Spleen (tissue), 11 donors: ENCODE measurements around the gene PSMD1. TPM values are rescaled to one million over a fixed set of nuclear protein-coding genes. Genes with fewer than 3 reads are reported as not detected.

Experiments
- DNase-seq: peaks from one replicate; pipeline ENCODE4 v3.0.0-alpha.2; 2020
- H3K27ac ChIP-seq, 8 donors: fragments of 200-600 bp; sonication (generic) in 7 of 8; 1 replicate in 4 of 8; 2 replicates in 4 of 8; pipeline versions ENCODE4 v1.5.0 to v1.8.0; 2016 to 2021; ENCODE audit warnings: inconsistent platforms in 4 of 8, mild to moderate bottlenecking in 4 of 8, moderate library complexity in 1 of 8
- H3K27me3 ChIP-seq, 7 donors: fragments of 200-600 bp; sonication (generic) in 6 of 7; replicated peaks in 1 of 7; 1 replicate in 4 of 7; 2 replicates in 3 of 7; pipeline versions ENCODE4 v1.5.0 to v1.8.0; 2016 to 2021; ENCODE audit warnings: inconsistent platforms in 3 of 7, mild to moderate bottlenecking in 1 of 7
- H3K36me3 ChIP-seq, 6 donors: fragments of 200-600 bp; sonication (generic) in 5 of 6; 1 replicate in 4 of 6; 2 replicates in 2 of 6; pipeline versions ENCODE4 v1.5.0 to v1.8.0; 2016 to 2021; ENCODE audit warnings: inconsistent platforms in 2 of 6
- H3K4me1 ChIP-seq, 6 donors: fragments of 200-600 bp; sonication (generic) in 5 of 6; 1 replicate in 3 of 6; 2 replicates in 3 of 6; pipeline versions ENCODE4 v1.5.0 to v1.8.0; 2016 to 2021; ENCODE audit warnings: inconsistent platforms in 3 of 6
- H3K4me3 ChIP-seq, 8 donors: fragments of 200-600 bp; sonication (generic) in 7 of 8; 1 replicate in 4 of 8; 2 replicates in 4 of 8; pipeline versions ENCODE4 v1.5.0 to v1.8.0; 2016 to 2021; ENCODE audit warnings: inconsistent platforms in 4 of 8, mild to moderate bottlenecking in 4 of 8, moderate library complexity in 2 of 8
- H3K9me3 ChIP-seq, 8 donors: fragments of 200-600 bp; sonication (generic) in 7 of 8; 1 replicate in 4 of 8; 2 replicates in 4 of 8; pipeline versions ENCODE4 v1.5.0 to v1.8.0; 2016 to 2021; ENCODE audit warnings: inconsistent platforms in 4 of 8
- CTCF ChIP-seq, 11 experiments: fragments of 200-600 bp in 7 of 11; fragments of 450-650 bp in 4 of 11; sonication (generic) in 4 of 11; IDR thresholded peaks in 8 of 11; conservative IDR thresholded peaks in 3 of 11; 1 replicate in 7 of 11; 2 replicates in 4 of 11; pipeline versions ENCODE4 v1.4.0 to v1.8.0; 2016 to 2021; ENCODE audit warnings: antibody characterized with exemption in 11 of 11, inconsistent platforms in 4 of 11, mild to moderate bottlenecking in 1 of 11
- POLR2A ChIP-seq, 3 donors: fragments of 450-650 bp; IDR thresholded peaks; one replicate each; pipeline ENCODE4 v1.5.1; 2017; ENCODE audit warnings: antibody characterized with exemption in 3 of 3, mild to moderate bottlenecking in 1 of 3
- POLR2AphosphoS5 ChIP-seq, 3 donors: sonication (generic); formaldehyde crosslinking; IDR thresholded peaks; one replicate each; pipeline ENCODE4 v1.5.1; 2017; ENCODE audit warnings: antibody characterized with exemption in 3 of 3
- WGBS, 5 donors: extraction: QIAGEN DNeasy Blood & Tissue Kit in 3 of 5; methylation state at CpG; one replicate each; pipeline versions ENCODE4 v1.1.5 to v1.1.7; 2013 to 2018; 5-methylcytosine and 5-hydroxymethylcytosine counted together
- intact Hi-C: fragments of 100-400 bp; cut with DNase I; formaldehyde crosslinking; loops from one replicate; pipeline ENCODE4 v1.15.0; 2023; ENCODE audit warnings: low total_unique reads
- polyA plus RNA-seq, 3 donors: library from polyadenylated mRNA; stranded (reverse); fragments of 200-250 nt; gene quantifications; one replicate each; pipeline ENCODE4 v1.2.1, GENCODE V29; 2013
- total RNA-seq, 7 donors: library from RNA; depleted of rRNA in 3 of 7; stranded (reverse); fragments of >200 nt in 3 of 7; fragmentation: NEBNext Ultra II Directional in 4 of 7; extraction: Animal tissue kit (Norgen Biotek cat#: 25700) in 4 of 7; gene quantifications; one replicate each; pipeline versions ENCODE4 v1.1.0 to v1.2.1, GENCODE V29; 2016 to 2021
- donor health status: healthy with polysubstance abuse.
- donor health status: DM: no; HTN: no; CAD: no; lungs with moderate emphysema.
- donor health status: DM: no; HTN: no; CAD: no.
- donor health status: Bipolar disorder and iron deficiency.
- donor health status: healthy.
- donor health status: DM: no; HTN: no; CAD: no.
- donor health status: DM: yes; HTN: yes; CAD: no.

Gene PSMD1
- total and polyA plus RNA-seq, 10 donors, result 21.2 to 81.2 (median 53.4) TPM

- WGBS, 5 donors, result 83 to 94% (median 87%) methylated on average over 4 of the region's 4 CpGs
- TF ChIP-seq POLR2AphosphoS5 (IDR thresholded peaks at IDR 0.05) (no peak), POLR2A (IDR thresholded peaks at IDR 0.05) (no peak), CTCF (IDR thresholded peaks at IDR 0.05 in 8 of 11, conservative IDR thresholded peaks at IDR 0.05 in 3 of 11) (no peak)
- Histone ChIP-seq H3K4me3 (no peak overlapping the region), H3K27ac (no peak overlapping the region), H3K4me1 (peaks cover 28 to 54% (median 38%) of the 10 kb centered on the region in 6 donors), H3K9me3 (no peaks in the 10 kb centered on the region), H3K36me3 (peaks cover 0 to 29% (median 22%) of the 10 kb centered on the region in 6 donors), H3K27me3 (no peaks in the 10 kb centered on the region)
- no peak for DNase-seq
- intact Hi-C loops, result no loop called here
Observed at GRCh38 chr2:231058761-231059550, 2.3 kb downstream of the PSMD1 start.

DNA sequence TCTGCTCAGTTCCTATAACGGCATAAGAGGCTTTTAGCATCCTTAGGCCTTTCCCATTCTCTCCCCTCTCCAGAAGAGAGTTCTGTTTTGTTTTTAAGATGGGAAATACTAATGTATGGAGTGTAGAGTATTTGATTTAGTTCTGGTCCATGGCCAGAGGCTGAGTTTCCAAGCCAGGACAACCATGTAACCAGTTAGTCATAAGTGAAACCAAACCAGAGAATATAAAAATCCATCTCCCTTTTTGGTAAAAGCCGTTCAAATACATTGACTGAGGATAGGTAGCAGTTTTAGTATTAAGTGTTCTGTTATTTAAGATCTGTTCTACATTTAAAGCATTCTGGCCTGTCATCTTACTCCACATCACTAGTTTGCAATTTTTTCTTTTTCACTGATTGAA, 3.1 kb downstream of the PSMD1 start:
- TF ChIP-seq POLR2AphosphoS5 (IDR thresholded peaks at IDR 0.05), result no peak
- TF ChIP-seq POLR2A (IDR thresholded peaks at IDR 0.05), result no peak
- no peak for TF ChIP-seq CTCF (IDR thresholded peaks at IDR 0.05 in 8 of 11, conservative IDR thresholded peaks at IDR 0.05 in 3 of 11)
- Histone ChIP-seq H3K27ac (no peak overlapping the region), H3K4me3 (no peak overlapping the region), H3K9me3 (no peaks in the 10 kb centered on the region), H3K27me3 (no peaks in the 10 kb centered on the region), H3K4me1 (peaks cover 28 to 51% (median 38%) of the 10 kb centered on the region in 6 donors), H3K36me3 (peaks cover 0 to 37% (median 30%) of the 10 kb centered on the region in 6 donors)
- intact Hi-C loops, result no loop called here
- 84 to 94% (median 87%) methylated on average over 2 of the region's 2 CpGs for WGBS, 5 donors
- no peak for DNase-seq

GRCh38 chr2:231062776-231063175, 6.1 kb downstream of the PSMD1 start:
- DNase-seq, result no peak
- no peaks in the 10 kb centered on the region for H3K9me3 ChIP-seq
- TF ChIP-seq POLR2A (IDR thresholded peaks at IDR 0.05) (no peak), CTCF (IDR thresholded peaks at IDR 0.05 in 8 of 11, conservative IDR thresholded peaks at IDR 0.05 in 3 of 11) (no peak), POLR2AphosphoS5 (IDR thresholded peaks at IDR 0.05) (no peak)
- H3K4me3 ChIP-seq, result no peak overlapping the region
- no peaks in the 10 kb centered on the region for H3K27me3 ChIP-seq
- H3K36me3 ChIP-seq, result peaks cover 0 to 67% (median 53%) of the 10 kb centered on the region in 6 donors
- no peak overlapping the region for H3K27ac ChIP-seq
- peaks cover 22 to 37% (median 28%) of the 10 kb centered on the region in 6 donors for H3K4me1 ChIP-seq
- intact Hi-C loops, result no loop called here
- WGBS, 5 donors, result 86 to 94% (median 87%) methylated on average over 3 of the region's 3 CpGs

- Histone ChIP-seq H3K27me3 (no peaks in the 10 kb centered on the region), H3K27ac (no peak overlapping the region), H3K36me3 (peaks cover 1 to 73% (median 59%) of the 10 kb centered on the region in 6 donors), H3K4me1 (peaks cover 17 to 31% (median 23%) of the 10 kb centered on the region in 6 donors), H3K4me3 (no peak overlapping the region), H3K9me3 (no peaks in the 10 kb centered on the region)
- WGBS, 5 donors, result 93 to 100% (median 98%) methylated on average over 1 of the region's 1 CpG
- DNase-seq, result no peak
- intact Hi-C loops, result no loop called here
- TF ChIP-seq POLR2AphosphoS5 (IDR thresholded peaks at IDR 0.05) (no peak), POLR2A (IDR thresholded peaks at IDR 0.05) (no peak), CTCF (IDR thresholded peaks at IDR 0.05 in 8 of 11, conservative IDR thresholded peaks at IDR 0.05 in 3 of 11) (no peak)
Observed at GRCh38 chr2:231063347-231063746, 6.7 kb downstream of the PSMD1 start.
